SK-N-SH treated with all-trans-retinoic acid at 6 μM for 48 hours (cell line): ENCODE data around the gene NOSIP.

ENCODE experiments used
- ATAC-seq: fragments of 200-7000 bp; cut with Tn5 transposase; 3 replicates; pipeline ENCODE4 v1.9.1; 2020; ENCODE audit warnings: mild to moderate bottlenecking, moderate library complexity
- BACH2 ChIP-seq: fragments of 250-450 bp; sonication (Bioruptor Pico); IDR thresholded peaks from 2 replicates; pipeline ENCODE4 v1.9.0; 2021; ENCODE audit warnings: mild to moderate bottlenecking, borderline replicate concordance
- CREB5 ChIP-seq: fragments of 250-450 bp; sonication (Bioruptor Pico); IDR thresholded peaks from 2 replicates; pipeline ENCODE4 v1.5.1; 2020; ENCODE audit warnings: low read depth, mild to moderate bottlenecking, moderate library complexity
- CSDC2 ChIP-seq: fragments of 250-450 bp; sonication (Bioruptor Pico); IDR thresholded peaks from 2 replicates; pipeline ENCODE4 v1.5.0; 2020; ENCODE audit warnings: mild to moderate bottlenecking, moderate library complexity
- CSRNP3 ChIP-seq: fragments of 250-450 bp; sonication (Bioruptor Pico); IDR thresholded peaks from 2 replicates; pipeline ENCODE4 v1.5.1; 2021; ENCODE audit warnings: mild to moderate bottlenecking, moderate library complexity
- ESRRG ChIP-seq: fragments of 250-450 bp; sonication (Bioruptor Pico); IDR thresholded peaks from 2 replicates; pipeline ENCODE4 v1.6.1; 2021; ENCODE audit warnings: mild to moderate bottlenecking
- ISL1 ChIP-seq: fragments of 250-450 bp; sonication (Bioruptor Pico); IDR thresholded peaks from 2 replicates; pipeline ENCODE4 v2.1.2; 2022; ENCODE audit warnings: mild to moderate bottlenecking, moderate library complexity
- OSR1 ChIP-seq: fragments of 250-450 bp; sonication (Bioruptor Pico); IDR thresholded peaks from 2 replicates; pipeline ENCODE4 v1.8.0; 2022; ENCODE audit warnings: moderate library complexity, mild to moderate bottlenecking, inconsistent platforms
- PATZ1 ChIP-seq: fragments of 250-450 bp; sonication (Bioruptor Pico); IDR thresholded peaks from 2 replicates; pipeline ENCODE4 v1.8.0; 2020; ENCODE audit warnings: mild to moderate bottlenecking, moderate library complexity, borderline replicate concordance
- POU6F1 ChIP-seq: fragments of 250-450 bp; sonication (Bioruptor Pico); IDR thresholded peaks from 2 replicates; pipeline ENCODE4 v1.8.0; 2021; ENCODE audit warnings: low read depth, mild to moderate bottlenecking, moderate library complexity, borderline replicate concordance
- PPARA ChIP-seq: fragments of 250-450 bp; sonication (Bioruptor Pico); IDR thresholded peaks from 2 replicates; pipeline ENCODE4 v1.5.0; 2020; ENCODE audit warnings: mild to moderate bottlenecking, borderline replicate concordance
- RARB ChIP-seq: fragments of 250-450 bp; sonication (Bioruptor Pico); IDR thresholded peaks from 2 replicates; pipeline ENCODE4 v1.8.0; 2021; ENCODE audit warnings: mild to moderate bottlenecking, moderate library complexity
- SNAI2 ChIP-seq: fragments of 250-450 bp; sonication (Bioruptor Pico); IDR thresholded peaks from 2 replicates; pipeline ENCODE4 v1.5.0; 2020; ENCODE audit warnings: mild to moderate bottlenecking, moderate library complexity
- TCF4 ChIP-seq: fragments of 250-450 bp; sonication (Bioruptor Pico); IDR thresholded peaks from 2 replicates; pipeline ENCODE4 v1.8.0; 2021; ENCODE audit warnings: mild to moderate bottlenecking, moderate library complexity, borderline replicate concordance
- TOX ChIP-seq: fragments of 250-450 bp; sonication (Bioruptor Pico); IDR thresholded peaks from 2 replicates; pipeline ENCODE4 v1.8.0; 2021; ENCODE audit warnings: mild to moderate bottlenecking, moderate library complexity, borderline replicate concordance
- TSHZ2 ChIP-seq: fragments of 250-450 bp; sonication (Bioruptor Pico); IDR thresholded peaks from 2 replicates; pipeline ENCODE4 v1.5.0; 2020; ENCODE audit warnings: mild to moderate bottlenecking, moderate library complexity
- ZC3H10 ChIP-seq: fragments of 250-450 bp; sonication (Bioruptor Pico); IDR thresholded peaks from 2 replicates; pipeline ENCODE4 v1.5.1; 2021; ENCODE audit warnings: mild to moderate bottlenecking, moderate library complexity
- ZFP3 ChIP-seq: fragments of 250-450 bp; sonication (Bioruptor Pico); IDR thresholded peaks from 2 replicates; pipeline ENCODE4 v1.5.0; 2020; ENCODE audit warnings: mild to moderate bottlenecking, moderate library complexity
- ZFP30 ChIP-seq: fragments of 450-650 bp; formaldehyde crosslinking; IDR thresholded peaks from 2 replicates; pipeline ENCODE4 v1.5.0; 2022; ENCODE audit warnings: mild to moderate bottlenecking, moderate library complexity
- ZNF565 ChIP-seq: fragments of 450-650 bp; formaldehyde crosslinking; conservative IDR thresholded peaks from 2 replicates; pipeline ENCODE4 v1.5.0; 2020; ENCODE audit warnings: low read depth, mild to moderate bottlenecking, moderate library complexity
- ZNF70 ChIP-seq: fragments of 450-650 bp; formaldehyde crosslinking; IDR thresholded peaks from 2 replicates; pipeline ENCODE4 v1.5.0; 2020; ENCODE audit warnings: mild to moderate bottlenecking, moderate library complexity
- ZNF8 ChIP-seq: fragments of 450-650 bp; formaldehyde crosslinking; IDR thresholded peaks from 2 replicates; pipeline ENCODE4 v1.5.0; 2020; ENCODE audit warnings: mild to moderate bottlenecking, moderate library complexity

The NOSIP gene

GRCh38 chr19:49601482-49602038, 21.2 kb upstream of the NOSIP start:
- ATAC-seq, result no peak
- TF ChIP-seq ZNF565 (CRISPR knock-in tag) (no peak), PPARA (CRISPR knock-in tag) (no peak)

- ATAC-seq, result no peak
- no peak for TF ChIP-seq ZC3H10 (CRISPR knock-in tag)
- TF ChIP-seq, all 23 proteins: peak for 0
These were observed 19.3 kb upstream of the NOSIP start for GRCh38 chr19:49599378-49600295.

- TF ChIP-seq ZFP30 (CRISPR knock-in tag), result no peak
- no peak for TF ChIP-seq ZC3H10 (CRISPR knock-in tag)
- TF ChIP-seq CREB5 (CRISPR knock-in tag), result no peak
- no peak for TF ChIP-seq CSRNP3 (CRISPR knock-in tag)
- TF ChIP-seq TOX (CRISPR knock-in tag), result no peak
- TF ChIP-seq PATZ1, result no peak
- no peak for TF ChIP-seq OSR1
- no peak for TF ChIP-seq BACH2 (CRISPR knock-in tag)
- TF ChIP-seq CSDC2 (CRISPR knock-in tag), result no peak
- TF ChIP-seq ZNF70 (CRISPR knock-in tag), result no peak
- TF ChIP-seq SNAI2 (CRISPR knock-in tag), result no peak
- TF ChIP-seq ESRRG (CRISPR knock-in tag), result no peak
- TF ChIP-seq POU6F1, result no peak
- TF ChIP-seq TSHZ2 (CRISPR knock-in tag), result no peak
- TF ChIP-seq RARB, result no peak
- no peak for TF ChIP-seq ISL1 (CRISPR knock-in tag)
- no peak for TF ChIP-seq ZNF8 (CRISPR knock-in tag)
- no peak for TF ChIP-seq ZFP3 (CRISPR knock-in tag)
- TF ChIP-seq TCF4 (CRISPR knock-in tag), result no peak
- no peak for ATAC-seq
These were observed 17.3 kb upstream of the NOSIP start for GRCh38 chr19:49597703-49597974.
